Measurements from ENCODE around the gene GALR3. TPM values are rescaled to one million over a fixed set of nuclear protein-coding genes. Genes with fewer than 3 reads are reported as not detected.

GALR3 gene
- polyA plus RNA-seq, 12 donors, result not detected

- no peak for DNase-seq
Measured at GRCh38 chr22:37819105-37819433, 4.1 kb upstream of the GALR3 start.

GRCh38 chr22:37820350-37820749 lies 2.8 kb upstream of the GALR3 start:
- no peak for DNase-seq

GRCh38 chr22:37822079-37822833 lies 926 bp upstream of the GALR3 start:
- no peak for DNase-seq

GRCh38 chr22:37824674-37825641 lies 1.8 kb downstream of the GALR3 start:
- peak; percentile 15 for DNase-seq

GRCh38 chr22:37827056-37827455 lies 3.9 kb downstream of the GALR3 start:
- DNase-seq, result peak; percentile 89

GRCh38 chr22:37830093-37830842 lies 7.1 kb downstream of the GALR3 start:
- no peak for DNase-seq

GRCh38 chr22:37831472-37831871 lies 8.3 kb downstream of the GALR3 start:
- no peak for DNase-seq

- no peak for DNase-seq
Measured at GRCh38 chr22:37832022-37832857, 9.1 kb downstream of the GALR3 start.

GRCh38 chr22:37842015-37842793 lies 19.0 kb downstream of the GALR3 start:
- DNase-seq, result no peak

GRCh38 chr22:37843741-37844089 lies 20.5 kb downstream of the GALR3 start:
- peak; percentile 19 for DNase-seq

GRCh38 chr22:37844904-37845329 lies 21.7 kb downstream of the GALR3 start:
- DNase-seq, result no peak

GRCh38 chr22:37846433-37846832 lies 23.3 kb downstream of the GALR3 start:
- DNase-seq, result no peak

GRCh38 chr22:37848587-37849088 lies 25.5 kb downstream of the GALR3 start:
- no peak for DNase-seq

- peak; percentile 93 for DNase-seq
Measured at GRCh38 chr22:37849089-37849751, 26.0 kb downstream of the GALR3 start, which contains the start of gene EIF3L. Gene EIF3L, plus strand, starts transcription at chr22:37849419. Its CDS starts 31 bp downstream, at chr22:37849450.

- DNase-seq, result no peak
Measured at GRCh38 chr22:37850801-37851200, 27.6 kb downstream of the GALR3 start.

- no peak for DNase-seq
Measured at GRCh38 chr22:37852418-37852817, 29.2 kb downstream of the GALR3 start.

GRCh38 chr22:37854946-37855345 lies 31.8 kb downstream of the GALR3 start:
- no peak for DNase-seq

GRCh38 chr22:37855462-37855861 lies 32.3 kb downstream of the GALR3 start:
- DNase-seq, result no peak

- no peak for DNase-seq
Measured at GRCh38 chr22:37860796-37861421, 37.7 kb downstream of the GALR3 start.

Data from muscle of arm (tissue), 12 donors.